HUES6 (cell line): ENCODE measurements around the gene MFSD6L.
"Not testable (repeated sequence)": the region's sequence is repeated elsewhere in the genome, so short reads cannot be mapped to it uniquely, and the experiment has no call there.

Source experiments
- H3K27ac ChIP-seq: 2 replicates; pipeline ENCODE4 v1.7.0; 2013; ENCODE audit warnings: low read depth, mild to moderate bottlenecking, low read length, inconsistent platforms
- H3K27me3 ChIP-seq: 2 replicates; pipeline ENCODE4 v1.6.1; 2013; ENCODE audit warnings: low read length; ENCODE audit not compliant: control insufficient read depth, insufficient read depth
- H3K36me3 ChIP-seq: 2 replicates; pipeline ENCODE4 v1.6.1; 2013; ENCODE audit warnings: low read length; ENCODE audit not compliant: control insufficient read depth, insufficient read depth
- H3K4me1 ChIP-seq: 2 replicates; pipeline ENCODE4 v1.6.1; 2013; ENCODE audit warnings: low read length; ENCODE audit not compliant: control insufficient read depth, insufficient read depth
- H3K4me3 ChIP-seq: 2 replicates; pipeline ENCODE4 v1.5.1; 2013; ENCODE audit warnings: low read depth, low read length
- H3K9ac ChIP-seq: one replicate; pipeline ENCODE4 v1.6.1; 2013; ENCODE audit warnings: mild to moderate bottlenecking, low read length
- H3K9me3 ChIP-seq: 2 replicates; pipeline ENCODE4 v1.6.1; 2013; ENCODE audit warnings: low read depth, low read length; ENCODE audit not compliant: control insufficient read depth, insufficient read depth

MFSD6L gene

DNA sequence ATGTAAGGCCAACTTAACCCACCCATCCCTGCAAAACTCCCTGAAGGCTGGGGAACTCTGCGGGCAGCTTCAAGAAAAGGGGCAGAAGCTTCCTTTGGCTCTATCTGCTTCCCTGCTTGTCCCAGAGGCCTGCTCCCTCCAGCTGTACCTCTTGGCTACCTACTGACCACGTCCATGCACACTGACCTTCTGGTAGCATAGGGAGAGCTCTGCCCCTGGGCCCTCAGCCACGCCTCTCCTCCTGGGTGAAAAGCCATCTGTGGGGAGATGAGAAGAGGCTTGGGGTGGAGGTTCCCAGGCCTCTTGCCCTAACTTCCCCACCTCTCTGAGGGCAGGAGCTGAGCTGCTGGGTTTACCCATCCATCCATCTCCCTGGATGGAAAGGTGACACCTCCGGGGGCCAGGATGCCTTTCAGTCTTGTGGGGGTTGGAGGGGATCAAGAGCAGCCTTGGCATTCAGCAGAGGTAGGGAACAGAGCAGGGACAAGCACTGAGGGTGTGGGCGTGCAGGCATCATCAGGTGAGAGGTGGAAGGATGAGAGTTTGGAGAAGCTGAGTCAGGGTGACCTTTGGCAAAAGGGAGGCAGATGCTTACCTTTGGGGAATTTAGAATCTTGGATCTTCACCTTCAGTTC lies 23.4 kb upstream of the MFSD6L start:
- no peak overlapping the region for H3K27ac ChIP-seq
- peaks cover 12% of the 10 kb centered on the region for H3K9me3 ChIP-seq
- H3K27me3 ChIP-seq, result no peaks in the 10 kb centered on the region
- no peaks in the 10 kb centered on the region for H3K36me3 ChIP-seq
- no peaks in the 10 kb centered on the region for H3K4me1 ChIP-seq
- H3K4me3 ChIP-seq, result no peak overlapping the region
- H3K9ac ChIP-seq, result no peak overlapping the region

DNA sequence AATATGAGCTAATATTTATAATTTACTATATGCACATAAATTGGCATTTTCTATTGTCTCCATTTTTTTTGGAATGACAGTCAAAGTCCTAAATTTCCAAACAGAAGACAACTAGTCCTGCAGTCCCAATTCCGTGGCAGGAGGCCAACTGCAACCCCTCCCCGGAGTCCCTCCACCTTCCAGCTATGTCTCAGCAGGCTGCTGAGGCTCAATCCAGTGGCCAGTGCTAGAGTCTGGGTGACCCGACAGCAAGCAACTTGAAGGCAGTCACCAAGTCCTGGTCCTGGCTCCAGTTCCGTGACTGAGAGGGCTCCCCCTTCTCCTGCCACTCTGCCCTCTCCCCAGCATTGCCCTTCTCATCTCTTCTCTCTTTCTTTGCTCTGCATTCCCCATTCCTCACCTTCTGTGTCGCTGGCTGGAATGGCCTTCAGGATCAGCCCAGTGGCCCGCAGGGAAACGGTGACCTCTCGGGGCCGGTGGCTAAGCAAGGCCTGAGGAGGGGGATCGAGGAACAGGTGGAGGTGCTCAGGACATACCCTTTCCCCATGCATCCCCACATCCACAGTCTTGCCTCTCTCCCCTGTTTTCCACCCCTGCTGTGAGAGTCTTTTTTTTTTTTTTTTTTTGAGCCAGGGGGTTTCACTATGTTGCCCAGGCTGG lies 22.4 kb upstream of the MFSD6L start:
- Histone ChIP-seq H3K27ac (no peak overlapping the region), H3K27me3 (no peaks in the 10 kb centered on the region), H3K4me3 (no peak overlapping the region), H3K9me3 (peaks cover 12% of the 10 kb centered on the region), H3K9ac (no peak overlapping the region), H3K4me1 (no peaks in the 10 kb centered on the region), H3K36me3 (no peaks in the 10 kb centered on the region)

GRCh38 chr17:8820311-8821010 lies 21.3 kb upstream of the MFSD6L start:
- no peak overlapping the region for H3K4me3 ChIP-seq
- H3K27me3 ChIP-seq, result no peaks in the 10 kb centered on the region
- no peaks in the 10 kb centered on the region for H3K4me1 ChIP-seq
- no peaks in the 10 kb centered on the region for H3K36me3 ChIP-seq
- H3K9me3 ChIP-seq, result peaks cover 12% of the 10 kb centered on the region
- H3K9ac ChIP-seq, result no peak overlapping the region
- H3K27ac ChIP-seq, result no peak overlapping the region

DNA sequence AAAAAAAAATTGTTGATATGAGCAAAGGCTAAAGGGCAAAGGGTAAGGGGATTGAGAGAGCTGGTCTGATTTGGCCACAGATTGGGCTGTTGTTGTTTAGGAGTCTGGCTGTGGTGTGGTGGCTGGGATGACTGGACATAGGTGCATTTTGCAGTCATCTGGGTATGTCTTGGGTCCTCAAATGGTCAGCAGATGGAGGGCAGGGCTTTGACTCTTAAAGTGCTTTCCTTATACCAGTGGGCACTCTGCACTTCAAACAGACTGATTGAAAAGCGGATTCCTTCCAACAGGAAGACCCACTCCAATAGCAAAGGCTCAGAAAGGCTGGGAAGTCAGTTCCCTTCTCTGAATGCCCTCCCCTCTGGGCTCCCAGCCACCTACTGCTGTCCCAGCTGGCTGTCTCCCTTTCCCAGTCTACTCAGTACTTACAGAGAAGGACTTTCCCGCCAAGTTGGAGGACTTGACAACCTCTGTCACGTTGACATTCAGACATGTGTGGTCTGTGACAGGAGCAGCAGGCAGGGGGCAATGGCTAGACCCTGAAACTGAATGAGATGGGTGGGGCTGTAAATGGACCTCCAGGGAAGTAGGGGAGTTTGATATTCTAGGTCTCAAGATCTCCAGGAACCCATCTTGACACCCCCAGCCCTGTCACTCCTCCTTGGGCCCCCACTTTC lies 19.6 kb upstream of the MFSD6L start:
- Histone ChIP-seq H3K27me3 (no peaks in the 10 kb centered on the region), H3K9me3 (0 out of 2 replicates have a peak, but pooled peaks cover 2% of the 10 kb centered on the region), H3K9ac (no peak overlapping the region), H3K27ac (no peak overlapping the region), H3K4me3 (no peak overlapping the region), H3K4me1 (no peaks in the 10 kb centered on the region), H3K36me3 (no peaks in the 10 kb centered on the region)

DNA sequence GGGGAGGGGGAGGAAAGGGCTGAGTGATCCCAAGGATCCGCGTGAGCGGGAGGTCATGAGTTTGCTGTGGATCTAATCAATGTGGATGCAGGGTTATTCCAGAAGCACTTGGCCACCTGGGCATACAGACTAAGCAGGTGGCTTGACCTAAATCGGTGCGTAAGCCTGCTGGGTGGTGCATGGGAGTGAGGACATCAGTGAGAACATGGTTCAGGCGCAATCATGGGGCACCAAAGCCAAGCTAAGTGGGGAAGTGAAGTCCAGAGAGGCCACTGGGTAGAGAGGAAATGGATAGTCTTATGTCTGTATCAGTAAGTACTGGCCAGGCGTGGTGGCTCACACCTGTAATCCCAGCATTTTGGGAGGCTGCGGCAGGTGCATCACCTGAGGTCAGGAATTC lies 18.9 kb upstream of the MFSD6L start:
- H3K36me3 ChIP-seq, result no peaks in the 10 kb centered on the region
- no peaks in the 10 kb centered on the region for H3K27me3 ChIP-seq
- H3K9me3 ChIP-seq, result no peaks in the 10 kb centered on the region
- no peak overlapping the region for H3K4me3 ChIP-seq
- H3K4me1 ChIP-seq, result no peaks in the 10 kb centered on the region
- H3K9ac ChIP-seq, result no peak overlapping the region
- no peak overlapping the region for H3K27ac ChIP-seq

DNA sequence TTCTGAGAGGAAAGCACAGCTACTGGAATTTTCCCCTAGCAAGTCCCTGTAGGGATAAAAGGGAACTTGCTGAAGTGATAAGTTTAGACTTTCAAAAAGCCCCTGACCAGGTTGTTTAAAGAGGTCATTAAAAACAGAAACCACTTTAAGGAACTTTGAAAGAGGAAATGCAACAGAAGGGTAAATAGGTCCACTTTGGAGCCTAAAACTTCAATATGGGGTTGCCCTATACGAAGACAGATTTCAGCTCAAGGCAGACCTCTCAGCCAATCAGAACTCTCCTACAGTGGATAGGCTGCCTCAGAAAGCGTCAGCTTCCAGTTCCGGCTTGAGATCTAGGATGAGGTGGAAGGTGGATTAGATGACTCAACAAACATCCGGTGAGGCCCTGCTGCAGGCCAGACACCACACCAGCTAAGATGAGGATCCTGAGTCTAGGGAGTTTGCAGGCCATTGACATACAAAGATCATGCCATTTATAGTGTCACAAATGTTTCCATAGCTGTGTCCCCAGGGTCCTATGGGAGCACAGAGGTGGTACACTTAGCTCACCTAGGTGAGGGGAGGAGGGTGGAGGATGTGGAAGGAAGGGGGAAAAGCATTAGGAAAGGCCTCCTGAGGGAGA lies 7.9 kb upstream of the MFSD6L start:
- H3K9ac ChIP-seq, result no peak overlapping the region
- no peaks in the 10 kb centered on the region for H3K27me3 ChIP-seq
- peaks cover 13% of the 10 kb centered on the region for H3K9me3 ChIP-seq
- no peaks in the 10 kb centered on the region for H3K36me3 ChIP-seq
- no peak overlapping the region for H3K4me3 ChIP-seq
- no peaks in the 10 kb centered on the region for H3K4me1 ChIP-seq
- H3K27ac ChIP-seq, result no peak overlapping the region

DNA sequence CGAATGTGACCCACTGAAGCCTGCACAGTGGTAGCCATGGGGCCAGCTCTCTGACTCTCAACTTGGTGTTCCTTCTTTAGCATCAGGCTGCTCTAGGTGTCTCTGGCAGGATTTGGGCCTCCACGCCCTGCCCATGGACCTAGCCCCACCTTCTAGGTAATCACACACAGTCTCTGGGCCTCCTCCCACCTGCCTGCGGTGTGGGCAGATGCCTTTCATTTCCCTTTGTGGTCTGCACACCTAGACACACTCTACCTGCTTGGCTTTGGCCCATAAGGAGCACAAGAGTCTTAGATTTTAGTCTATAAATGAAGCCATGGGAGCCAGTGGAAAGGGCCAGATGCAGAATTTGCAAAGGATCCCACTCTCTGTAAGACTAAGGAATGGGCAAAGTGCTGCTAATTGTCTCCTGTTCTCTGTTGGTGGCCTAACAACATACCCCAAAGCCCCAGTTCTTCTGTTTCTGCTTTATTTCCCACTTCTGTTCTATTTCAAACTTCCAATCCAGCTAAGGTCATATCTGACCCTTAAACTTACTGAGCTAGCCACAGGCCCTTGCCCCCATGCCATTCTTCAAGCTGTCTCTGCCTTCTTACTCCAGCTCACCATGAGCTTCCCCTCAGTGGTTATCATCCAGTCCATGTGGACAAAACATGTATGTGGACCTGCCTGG lies 7.2 kb upstream of the MFSD6L start:
- Histone ChIP-seq H3K4me3 (no peak overlapping the region), H3K27ac (no peak overlapping the region), H3K27me3 (no peaks in the 10 kb centered on the region), H3K9me3 (peaks cover 13% of the 10 kb centered on the region), H3K9ac (no peak overlapping the region), H3K36me3 (no peaks in the 10 kb centered on the region), H3K4me1 (no peaks in the 10 kb centered on the region)

GRCh38 chr17:8805396-8805795 lies 6.2 kb upstream of the MFSD6L start:
- not testable (repeated sequence) for H3K27ac ChIP-seq, H3K36me3 ChIP-seq, H3K9me3 ChIP-seq, H3K27me3 ChIP-seq, H3K4me1 ChIP-seq, H3K4me3 ChIP-seq, H3K9ac ChIP-seq

DNA sequence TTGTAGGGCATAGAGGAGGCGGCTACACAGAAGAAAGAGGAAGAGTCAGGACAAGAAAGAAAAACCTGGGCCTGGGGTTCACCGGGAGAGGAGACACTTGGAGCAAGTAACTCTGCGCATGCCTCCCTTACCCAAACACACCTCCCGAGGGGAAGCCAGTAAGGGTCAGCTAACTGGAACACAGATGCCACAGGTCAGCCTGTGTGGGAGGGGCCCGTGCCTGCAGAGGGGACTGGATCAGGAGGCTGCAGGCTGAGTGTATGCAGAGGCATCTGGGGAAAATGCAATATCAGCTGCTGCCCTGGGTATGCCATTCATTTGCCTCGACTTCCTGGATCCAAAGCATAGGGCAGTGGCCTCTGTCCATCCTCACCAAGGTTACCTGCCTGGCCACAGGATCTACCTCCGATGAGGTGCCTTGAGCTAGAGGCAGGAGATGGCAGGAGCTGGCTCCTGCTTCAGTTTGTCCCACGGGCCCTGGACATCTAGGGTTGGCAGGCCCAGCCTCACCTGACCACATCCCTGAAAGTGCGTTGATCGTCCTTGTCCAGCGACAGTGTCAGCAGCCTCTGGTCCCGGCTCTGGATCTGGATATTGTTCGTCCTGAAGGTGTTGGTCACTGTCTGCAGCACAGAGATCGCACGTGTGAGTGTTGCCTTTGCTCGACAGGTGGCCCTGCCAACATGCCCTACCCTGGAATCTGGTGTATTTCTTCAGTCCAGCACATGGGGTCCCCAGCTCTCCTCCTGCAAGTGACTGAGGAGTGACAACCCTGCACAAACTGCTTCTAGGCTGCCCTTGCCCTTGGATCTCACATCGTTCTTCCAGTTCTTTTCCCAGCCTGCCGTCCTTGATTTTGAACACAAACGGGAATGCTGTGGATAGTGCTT lies 4.6 kb upstream of the MFSD6L start:
- Histone ChIP-seq H3K36me3 (no peaks in the 10 kb centered on the region), H3K4me3 (no peak overlapping the region), H3K27me3 (peaks cover 12% of the 10 kb centered on the region; the same call in 1 of the 2 replicates), H3K9ac (no peak overlapping the region), H3K4me1 (peaks cover 6% of the 10 kb centered on the region), H3K9me3 (no peaks in the 10 kb centered on the region; the same call in 1 of the 2 replicates), H3K27ac (no peak overlapping the region)
